AML-193 (cell line): ENCODE measurements around the gene DOCK9.
A peak's percentile ranks its signal among the peaks of the same experiment; 100 is the strongest.

Experiments
- DNase-seq, 2 experiments: peaks; one replicate each; lab custom pipeline; 2025; lab: John Stamatoyannopoulos, UW

DOCK9 gene

DNA sequence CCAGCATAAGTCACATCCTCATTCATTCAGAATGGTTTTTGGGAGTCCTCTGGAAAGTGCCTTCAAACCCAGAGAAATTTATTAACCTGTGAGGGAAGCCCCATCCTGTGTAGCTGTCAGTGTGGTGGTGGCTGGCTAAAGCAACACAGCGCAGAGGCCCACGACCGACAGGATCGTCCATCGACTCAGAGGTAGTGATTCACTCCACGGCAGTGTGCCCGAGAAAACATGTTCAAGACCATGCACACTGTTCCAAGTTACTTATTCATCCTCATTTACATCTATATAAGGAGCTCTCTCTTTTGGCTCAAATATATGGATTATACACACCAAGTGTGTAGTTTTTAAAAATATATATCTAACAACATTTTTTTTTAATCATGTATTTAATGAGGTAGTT, 129.1 kb downstream of the DOCK9 start:
- DNase-seq, result no peak

DNA sequence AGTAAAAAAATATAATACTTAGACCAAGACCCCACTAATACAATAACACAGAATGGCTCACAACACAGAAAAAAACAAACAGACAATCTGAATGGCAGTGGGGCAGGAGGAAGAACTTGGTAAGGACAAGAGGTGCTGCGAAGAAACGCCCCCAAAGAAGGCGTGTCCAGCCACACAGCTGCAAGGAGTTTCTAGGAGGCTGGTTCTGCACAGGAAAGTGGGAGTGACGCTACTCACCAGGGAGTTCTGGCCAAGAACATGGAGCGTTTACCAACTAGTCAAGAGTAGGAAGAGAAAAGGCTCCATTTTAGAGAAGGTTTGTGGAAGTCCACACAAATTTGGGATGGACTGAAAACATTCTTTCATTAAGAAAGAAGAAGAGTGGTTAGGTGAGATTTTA, 130.1 kb downstream of the DOCK9 start:
- DNase-seq, result no peak

DNA sequence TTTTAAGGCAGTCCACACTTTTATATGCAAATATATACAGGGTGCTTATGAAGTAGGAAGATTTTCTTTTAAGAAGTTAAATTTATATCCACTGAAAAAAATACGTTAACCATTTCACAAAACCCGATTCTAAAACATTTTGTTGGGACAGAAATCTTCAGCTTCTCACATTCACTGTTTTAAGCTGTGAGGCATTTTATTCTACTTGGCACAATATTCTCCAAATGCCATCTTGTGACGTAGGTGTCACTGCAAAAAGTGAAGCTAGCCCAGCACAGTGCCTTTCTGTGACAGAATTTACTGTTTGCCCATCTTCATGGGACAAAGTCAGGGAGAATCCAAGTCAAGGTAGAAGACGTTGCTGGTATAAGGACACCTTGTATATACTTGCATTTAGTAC, 130.9 kb downstream of the DOCK9 start:
- no peak for DNase-seq

DNA sequence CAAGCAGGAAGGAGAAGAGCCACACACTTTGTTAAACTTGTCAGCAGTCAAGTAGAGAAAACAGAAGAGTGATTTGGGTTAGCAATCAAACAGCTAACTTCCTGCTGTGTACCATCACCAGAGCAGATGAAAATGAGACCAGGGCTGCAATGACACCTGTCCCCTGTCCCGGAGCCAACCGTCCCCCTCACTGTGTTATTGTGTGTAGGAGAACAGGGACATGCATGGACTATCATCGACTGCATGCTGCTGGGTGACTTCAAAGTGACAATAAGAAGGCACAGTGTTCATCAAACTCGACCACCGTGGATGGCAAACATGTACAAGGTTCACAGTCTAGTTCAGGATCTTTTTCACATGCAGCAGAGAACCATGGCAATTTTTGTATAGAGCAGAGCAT, 131.3 kb downstream of the DOCK9 start:
- DNase-seq, result no peak

DNA sequence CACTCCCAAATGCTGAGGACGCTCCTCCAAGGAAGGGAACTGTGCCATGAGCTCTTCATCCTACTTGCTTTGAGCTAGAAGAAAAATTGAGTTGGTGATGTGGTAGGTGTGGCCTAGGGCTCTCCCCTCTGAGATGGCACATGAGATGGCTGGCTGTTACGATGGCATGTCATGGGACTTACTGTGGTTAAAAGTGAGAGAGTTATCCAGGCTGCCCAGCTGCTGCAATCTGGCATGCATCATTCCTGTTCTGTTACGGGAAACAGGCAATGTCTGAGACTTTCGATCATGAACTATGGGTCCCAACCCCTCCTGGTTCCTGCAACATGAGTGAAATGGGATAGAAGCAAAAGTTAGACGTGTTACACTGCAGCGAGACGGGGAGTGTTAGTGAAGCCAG, 132.1 kb downstream of the DOCK9 start:
- DNase-seq, result no peak

DNA sequence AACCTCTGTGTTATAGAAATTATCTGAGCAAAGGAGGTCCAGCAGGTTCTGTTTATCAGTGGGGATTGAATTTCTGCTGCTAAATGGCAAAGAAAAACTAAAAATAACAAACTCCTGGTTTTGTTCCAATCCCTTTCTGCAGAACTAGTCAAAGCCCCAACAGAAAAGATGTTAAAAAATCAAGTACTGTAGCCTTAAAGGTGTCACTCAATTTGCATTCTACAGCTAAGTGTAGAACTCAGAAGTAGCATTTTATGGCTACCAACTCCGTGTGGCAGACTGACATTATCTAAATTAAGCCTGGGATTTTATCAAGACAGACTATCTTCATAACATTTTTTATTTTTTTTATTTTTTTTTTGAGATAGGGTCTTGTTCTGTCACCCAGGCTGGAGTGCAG, 133.8 kb downstream of the DOCK9 start:
- DNase-seq, result no peak

DNA sequence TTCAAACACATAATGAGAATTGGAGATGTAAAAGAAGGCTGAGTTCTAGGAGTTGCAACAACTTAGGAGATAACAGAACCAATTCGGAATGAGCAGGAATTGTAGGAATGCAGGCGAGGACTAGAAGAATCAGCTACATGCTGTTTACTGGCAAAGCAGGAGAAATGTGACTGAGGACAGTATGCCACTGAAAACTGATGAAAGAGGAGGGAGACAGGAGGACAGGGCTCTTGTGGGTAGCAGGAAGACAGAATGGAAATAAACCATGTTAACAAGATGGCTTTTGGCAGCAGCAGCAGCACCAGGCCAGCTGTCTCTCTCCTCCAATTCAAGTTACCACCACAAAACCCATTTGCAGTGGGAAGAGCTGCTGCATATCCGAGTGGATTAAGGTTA, 134.4 kb downstream of the DOCK9 start:
- DNase-seq, result no peak

DNA sequence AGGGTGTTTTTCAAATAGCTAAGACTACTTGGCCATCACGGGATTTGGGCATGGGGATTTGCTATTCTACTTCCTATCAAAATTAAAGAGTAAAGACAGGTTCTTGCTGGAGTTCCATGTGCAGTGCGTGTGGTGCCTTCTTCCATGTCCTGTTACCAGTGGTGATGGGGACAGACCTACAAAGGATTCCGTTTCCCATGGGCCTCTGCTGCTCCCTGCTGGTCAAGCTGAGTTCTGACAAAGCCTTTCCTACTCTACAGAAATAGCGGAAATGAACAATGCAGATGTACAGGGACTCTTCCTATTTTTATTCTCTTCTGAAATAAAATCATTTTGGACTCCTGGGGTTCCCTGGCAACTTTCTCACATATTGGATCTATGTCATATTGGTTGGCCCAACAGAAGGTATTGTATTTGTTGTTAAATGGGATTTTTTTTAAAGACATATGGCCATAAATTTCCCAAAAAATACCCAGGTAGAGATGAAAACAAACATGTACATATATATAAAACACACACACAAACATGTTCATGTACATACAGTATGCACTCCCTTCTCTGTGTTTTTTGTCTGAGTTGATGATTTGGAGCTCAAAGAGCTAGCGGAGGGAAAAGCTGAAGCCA, 134.9 kb downstream of the DOCK9 start:
- DNase-seq, result peak; percentile 80 to 90

DNA sequence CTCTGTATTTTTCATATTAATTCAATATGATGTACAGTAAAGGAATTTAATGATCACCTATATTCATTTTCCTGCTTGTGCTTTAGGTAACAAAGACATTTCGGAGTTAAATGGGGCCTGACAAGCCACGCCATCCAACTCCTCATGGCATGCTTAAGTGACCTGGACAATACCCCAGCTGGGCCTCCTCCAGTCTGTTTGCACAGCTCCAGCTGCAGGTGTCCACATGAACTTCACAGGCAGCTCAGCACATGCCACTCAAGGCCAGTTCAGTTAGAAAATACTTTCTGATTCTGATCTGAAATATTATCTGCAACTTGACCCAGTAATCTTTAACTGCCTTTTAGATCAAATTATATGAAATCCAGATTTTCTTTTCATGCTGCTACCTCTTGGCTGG, 135.8 kb downstream of the DOCK9 start:
- DNase-seq, result no peak

DNA sequence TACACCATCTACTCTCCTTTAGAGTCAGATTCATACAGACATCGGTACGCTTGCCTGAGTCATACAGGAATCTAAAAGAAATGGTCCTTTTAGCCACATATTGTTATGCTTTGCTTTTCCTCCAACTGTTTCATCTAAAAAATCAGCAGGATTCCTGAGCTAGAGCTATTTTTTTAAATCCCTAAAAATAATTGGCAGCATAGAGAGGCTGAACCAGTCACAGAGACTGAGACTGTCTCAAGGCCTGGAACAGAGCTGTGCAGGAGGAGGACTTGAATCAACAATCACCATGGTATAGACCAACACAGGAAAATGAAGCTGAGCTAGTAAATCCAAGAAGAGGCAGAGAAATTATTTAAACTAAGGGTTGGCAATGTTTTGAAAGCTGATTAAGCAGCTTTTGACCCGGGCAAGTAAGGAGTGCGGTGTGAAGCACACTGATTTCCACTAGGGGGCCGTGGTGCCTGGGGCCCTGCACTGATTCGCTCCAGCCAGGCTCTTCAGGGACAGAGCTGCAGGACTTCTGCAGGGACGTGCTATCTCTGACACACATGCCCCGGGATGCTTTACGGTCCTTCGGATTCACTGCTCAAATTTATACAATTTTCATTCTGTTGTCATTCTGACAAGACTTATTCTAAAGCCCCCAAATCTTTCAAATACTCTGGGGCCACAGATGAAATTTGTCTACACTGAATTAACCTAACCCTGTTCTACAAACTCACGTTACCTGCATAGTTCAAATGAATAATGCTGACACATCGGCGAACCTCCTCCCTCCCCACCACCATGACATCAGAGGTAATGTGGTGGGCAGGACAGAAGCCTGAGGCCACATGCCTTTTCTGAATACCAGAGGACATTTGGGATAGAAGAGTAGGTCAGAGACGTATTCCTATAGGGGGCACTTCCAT, 137.8 kb downstream of the DOCK9 start:
- peak; percentile 42 to 58 for DNase-seq

DNA sequence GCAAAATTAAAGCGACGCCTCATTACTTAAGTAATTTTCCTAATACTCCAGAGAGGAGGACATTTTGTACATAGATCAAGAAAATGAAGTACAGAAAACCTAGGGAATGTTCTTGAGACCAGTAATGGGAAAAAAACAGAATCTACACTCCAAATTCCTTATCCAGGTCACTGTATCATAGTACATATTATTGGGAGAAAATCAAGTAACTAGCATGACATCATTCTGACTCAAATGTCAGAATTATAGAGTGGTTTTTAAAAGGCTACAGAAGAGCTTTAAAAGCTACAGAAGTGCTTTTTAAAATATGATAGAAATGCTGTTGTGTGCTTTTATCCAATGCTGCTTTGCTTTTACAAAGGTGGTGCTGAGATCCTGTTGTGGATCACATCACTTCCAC, 139.1 kb downstream of the DOCK9 start:
- DNase-seq, result no peak

DNA sequence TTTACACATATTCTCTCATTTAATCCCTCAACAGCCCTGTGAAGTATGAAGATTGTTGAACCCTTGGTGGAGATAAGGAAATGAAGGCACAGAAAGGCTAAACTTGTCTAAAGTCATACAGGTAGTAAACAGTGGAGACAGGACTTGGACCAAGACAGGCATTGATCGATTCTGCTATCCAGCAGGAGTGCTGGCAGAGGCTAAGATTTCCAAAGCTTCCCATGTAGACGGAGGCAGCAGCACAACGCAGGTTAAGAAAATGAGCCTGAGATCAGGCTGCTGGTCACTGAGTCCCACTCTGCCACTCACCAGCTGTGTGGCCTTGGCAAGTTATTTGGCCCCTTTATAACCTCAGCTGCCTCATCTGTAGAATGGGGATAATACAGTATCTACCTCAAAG, 140.0 kb downstream of the DOCK9 start:
- DNase-seq, result no peak

DNA sequence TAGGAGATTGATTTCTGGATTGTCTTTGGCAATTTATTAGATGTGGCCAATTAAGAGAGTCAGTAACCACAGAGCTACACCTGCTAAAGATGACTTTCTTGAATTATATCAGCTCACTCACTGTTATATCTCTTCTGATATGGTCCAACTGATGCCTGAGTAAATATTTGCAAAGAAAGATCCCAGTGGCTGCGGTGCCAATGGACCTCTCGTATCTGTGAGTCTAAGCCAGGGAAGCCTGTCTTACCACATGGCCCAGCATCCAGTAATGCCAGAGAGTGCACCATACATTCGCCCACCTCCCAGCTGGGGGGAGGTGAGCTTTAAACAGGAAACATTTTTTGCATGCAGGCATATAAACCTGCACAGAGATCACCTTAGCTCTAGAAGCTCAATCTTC, 142.7 kb downstream of the DOCK9 start:
- no peak for DNase-seq

DNA sequence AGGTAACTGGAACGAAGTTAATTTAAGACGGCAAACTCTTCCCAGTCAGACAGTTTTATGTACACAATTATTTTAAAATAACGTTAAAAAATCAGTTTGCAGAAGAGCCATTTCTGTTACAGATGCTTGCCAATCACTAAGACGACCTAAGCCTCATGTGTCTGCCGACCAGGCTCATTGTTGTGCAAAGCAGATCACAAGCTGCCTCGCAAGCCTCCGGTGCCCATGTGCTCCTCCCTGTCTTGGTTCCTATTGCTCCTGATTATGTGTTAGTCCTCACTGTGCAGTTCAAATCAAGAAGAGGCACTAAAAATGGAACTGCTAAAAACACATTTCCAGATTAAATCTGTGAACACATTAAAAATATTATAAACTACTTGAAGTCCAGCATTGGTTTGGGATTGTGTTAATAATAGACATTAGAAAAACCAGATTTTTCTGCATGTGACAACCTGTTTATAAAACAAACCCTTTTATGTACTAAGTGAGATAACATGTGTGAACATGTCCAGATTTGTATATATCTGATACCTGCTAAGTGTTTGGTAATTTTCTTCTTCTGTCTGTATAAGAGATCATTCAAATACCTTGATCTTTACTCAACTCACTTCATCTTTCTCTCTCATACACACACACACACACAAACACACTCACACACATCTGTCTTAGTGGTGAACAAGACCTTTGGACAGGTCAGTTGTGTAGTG, 143.5 kb downstream of the DOCK9 start:
- no peak for DNase-seq

DNA sequence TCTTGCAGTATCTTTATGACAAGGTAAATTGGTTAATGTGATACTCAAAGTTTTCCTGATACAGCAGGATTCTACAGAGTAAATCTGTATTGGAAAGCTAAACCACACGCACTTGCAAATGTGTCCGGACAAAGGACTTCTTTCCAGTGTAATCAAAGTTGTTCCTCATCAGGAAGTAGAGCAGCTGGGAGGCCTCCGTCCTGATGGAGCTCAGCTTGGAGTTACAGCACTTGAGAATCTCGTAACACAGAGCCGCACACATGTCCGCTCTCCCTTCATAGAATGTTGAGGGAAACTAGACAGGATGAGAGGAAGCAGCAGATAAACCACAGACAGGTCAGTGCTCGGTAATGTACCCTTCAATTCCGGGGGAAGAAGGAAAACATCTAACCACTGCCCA, 146.6 kb downstream of the DOCK9 start:
- no peak for DNase-seq

DNA sequence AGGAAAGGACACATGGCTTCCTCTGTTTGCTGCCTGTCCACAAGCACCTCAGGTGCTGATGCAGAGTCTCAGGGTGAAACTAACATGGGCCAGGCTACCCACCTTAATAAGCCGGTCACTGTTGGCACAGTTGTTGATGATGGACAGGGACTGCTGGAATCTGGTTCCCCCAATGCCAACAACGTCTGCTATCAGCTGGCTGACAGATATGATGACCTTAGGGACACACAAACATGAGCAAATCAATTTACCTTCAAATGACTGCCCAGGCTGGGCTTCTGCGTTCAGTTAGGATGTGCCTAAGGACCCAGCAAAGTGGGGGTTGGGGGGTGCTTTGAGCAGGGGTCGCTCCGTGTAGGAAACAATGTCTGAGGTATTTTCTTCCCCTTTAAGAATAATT, 148.3 kb downstream of the DOCK9 start:
- DNase-seq, result no peak

DNA sequence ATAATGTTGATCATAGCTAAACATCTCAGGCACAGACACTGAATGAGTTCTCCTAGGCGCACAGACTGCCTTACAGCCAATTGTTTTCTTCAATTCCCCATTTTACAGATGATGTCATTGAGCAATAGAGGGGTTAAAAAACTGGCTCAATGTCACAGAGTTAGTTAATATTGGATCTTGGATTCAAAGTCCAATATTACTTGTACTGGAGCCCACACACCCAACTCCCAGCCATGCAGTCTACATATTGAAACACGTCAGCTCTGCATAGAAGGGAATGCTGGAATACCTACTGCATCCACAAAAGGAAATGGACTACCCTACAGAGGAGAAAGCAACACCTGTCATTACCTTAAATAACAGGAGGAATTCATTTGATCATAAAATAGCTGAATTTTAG, 149.2 kb downstream of the DOCK9 start:
- DNase-seq, result no peak

DNA sequence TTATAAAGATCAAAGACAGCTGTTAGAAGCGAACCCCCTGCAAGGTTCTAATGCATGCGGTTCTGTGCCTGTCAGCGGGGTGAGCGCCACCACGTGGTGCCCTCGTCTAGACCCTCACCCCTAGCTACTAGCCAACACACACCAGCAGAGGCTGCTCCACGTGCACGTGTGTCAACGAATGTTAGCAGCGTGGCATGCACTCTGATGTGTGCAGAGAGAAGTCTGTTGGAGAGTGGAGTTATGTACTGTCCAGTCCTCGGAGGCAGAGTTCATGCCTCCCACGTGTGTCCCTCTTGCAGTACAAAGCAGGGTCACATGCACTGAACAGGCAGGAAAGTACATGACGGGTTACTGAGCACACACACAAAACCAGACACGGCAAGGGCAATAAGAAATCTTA, 150.4 kb downstream of the DOCK9 start:
- DNase-seq, result no peak

DNA sequence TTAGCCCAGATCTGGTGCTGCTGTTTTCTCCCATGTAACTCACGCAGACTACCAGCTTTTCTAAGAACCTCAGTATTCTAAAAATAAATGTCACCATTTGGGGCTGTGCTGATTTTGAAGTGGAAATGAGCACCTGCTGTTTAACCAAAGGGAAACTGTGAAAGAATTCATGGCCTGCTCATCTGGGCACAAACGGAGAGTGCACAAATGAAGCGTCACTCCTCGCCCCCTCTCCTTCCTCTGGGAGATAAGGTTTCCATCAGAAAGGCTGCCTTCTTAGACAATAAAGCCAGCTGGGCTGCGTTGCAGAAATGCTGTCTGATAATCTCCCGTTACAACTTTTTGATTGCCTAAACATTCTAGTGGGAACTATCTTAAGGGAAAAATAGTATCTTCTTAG, 151.7 kb downstream of the DOCK9 start:
- DNase-seq, result no peak

DNA sequence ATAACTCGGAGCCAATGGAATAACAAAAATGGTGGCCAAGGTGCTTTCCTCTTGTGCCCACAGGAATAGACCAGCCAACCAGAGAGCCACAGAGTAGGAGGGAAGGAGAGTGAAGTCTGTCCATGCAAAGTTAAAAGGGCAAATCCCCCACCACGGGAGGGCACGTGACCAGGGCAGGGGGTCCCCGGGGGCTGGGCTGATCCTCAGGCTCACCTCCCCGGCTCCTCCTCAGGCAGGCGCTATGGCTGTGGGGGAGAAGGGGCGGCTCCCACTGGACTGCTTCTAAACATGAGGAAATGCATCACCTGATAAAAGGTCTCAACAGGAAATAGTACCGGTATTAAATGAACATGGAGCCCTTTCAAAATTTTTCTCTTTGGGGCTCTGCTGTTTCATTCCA, 152.2 kb downstream of the DOCK9 start:
- DNase-seq, result no peak

DNA sequence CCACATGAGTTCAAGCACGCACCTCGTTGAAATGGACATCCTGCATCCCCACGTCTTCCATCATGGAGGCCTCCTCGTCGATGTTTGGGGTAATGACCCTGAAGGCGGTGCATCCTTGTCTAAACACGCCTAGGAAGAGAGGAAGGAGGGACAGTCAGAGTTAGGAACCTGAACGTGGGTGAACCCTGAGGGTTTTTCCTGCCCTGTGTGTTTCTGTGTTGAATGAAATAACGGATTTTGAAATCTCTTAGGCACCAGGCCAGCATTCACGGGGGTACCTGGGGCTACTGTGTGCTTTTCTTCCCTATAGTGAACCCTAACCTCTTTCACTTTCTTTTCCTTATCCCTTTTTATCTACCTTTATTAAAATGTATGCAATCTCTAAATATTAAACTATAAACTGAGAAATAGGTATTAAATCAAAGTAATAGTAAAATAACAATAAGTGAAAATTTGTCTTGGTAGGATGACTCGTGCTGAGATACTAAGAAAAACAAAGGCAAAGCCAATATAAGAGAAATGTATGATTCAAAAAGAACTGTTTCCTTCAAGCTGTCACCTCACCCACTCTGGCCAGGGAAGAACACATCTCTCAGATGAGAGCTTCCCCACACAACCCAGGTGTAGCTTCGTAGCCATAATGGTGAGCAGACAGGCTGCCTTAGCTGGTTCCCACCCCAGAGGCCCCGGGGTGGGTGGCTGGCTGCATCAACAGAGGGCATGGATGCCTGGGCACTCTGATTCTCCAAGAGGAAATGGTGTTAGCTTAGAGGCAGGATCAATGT, 153.3 kb downstream of the DOCK9 start:
- no peak for DNase-seq

DNA sequence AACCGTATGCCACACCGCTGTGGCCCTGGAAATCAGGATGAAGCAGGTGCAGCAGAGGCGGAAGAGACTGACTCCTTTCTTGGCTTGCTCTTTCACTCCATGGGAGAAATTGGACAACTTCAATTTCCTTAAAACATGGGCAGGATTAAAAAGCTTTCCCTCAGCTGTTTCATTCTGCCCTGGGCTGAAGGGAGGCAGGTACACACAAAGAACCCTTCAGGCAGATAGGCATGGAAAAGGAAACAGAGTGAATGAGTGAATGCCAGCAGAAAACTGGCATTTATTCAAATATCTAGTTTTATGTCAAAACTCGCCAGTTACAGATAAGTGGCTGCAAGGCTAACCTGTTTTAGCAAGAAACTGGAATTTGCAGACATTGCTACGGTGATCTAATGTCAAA, 154.4 kb downstream of the DOCK9 start:
- DNase-seq, result no peak
